Endothelial cell (in vitro differentiated cells): ENCODE measurements around the gene PRRG1. TPM values are rescaled to one million over a fixed set of nuclear protein-coding genes. Genes with fewer than 3 reads are reported as not detected.
"Not testable (repeated sequence)": the region's sequence is repeated elsewhere in the genome, so short reads cannot be mapped to it uniquely, and the experiment has no call there.

Experiments used
- DNase-seq: peaks from one replicate; pipeline ENCODE4 v3.0.0; 2021; ENCODE audit warnings: low spot score
- H3K27ac Mint-ChIP-seq: one replicate; pipeline ENCODE4 v1.8.0; 2021; ENCODE audit warnings: mixed read lengths, inconsistent platforms; ENCODE audit not compliant: unreplicated experiment
- H3K27me3 Mint-ChIP-seq: one replicate; pipeline ENCODE4 v1.8.0; 2021; ENCODE audit warnings: mild to moderate bottlenecking, moderate library complexity, mixed read lengths, inconsistent platforms; ENCODE audit not compliant: unreplicated experiment
- H3K36me3 Mint-ChIP-seq: one replicate; pipeline ENCODE4 v1.8.0; 2021; ENCODE audit warnings: mild to moderate bottlenecking, low read depth, mixed read lengths, inconsistent platforms; ENCODE audit not compliant: unreplicated experiment
- H3K4me1 Mint-ChIP-seq: one replicate; pipeline ENCODE4 v1.8.0; 2021; ENCODE audit warnings: mild to moderate bottlenecking, mixed read lengths, inconsistent platforms; ENCODE audit not compliant: unreplicated experiment
- H3K4me3 Mint-ChIP-seq: one replicate; pipeline ENCODE4 v1.8.0; 2021; ENCODE audit warnings: mild to moderate bottlenecking, mixed read lengths, inconsistent platforms; ENCODE audit not compliant: unreplicated experiment
- H3K9me3 Mint-ChIP-seq: one replicate; pipeline ENCODE4 v1.8.0; 2021; ENCODE audit warnings: mixed read lengths, inconsistent platforms; ENCODE audit not compliant: unreplicated experiment
- total RNA-seq: library from RNA; stranded (reverse); fragmentation: NEBNext Ultra II Directional; extraction: Animal tissue kit (Norgen Biotek cat#: 25700); gene quantifications from one replicate; pipeline ENCODE4 v1.2.1, GENCODE V29; 2021; ENCODE audit not compliant: unreplicated experiment
- TF ChIP-seq, protein P1 (sequence below): fragments of 200-600 bp; sonication (generic); IDR thresholded peaks from one replicate; pipeline ENCODE4 v1.5.0; 2021; ENCODE audit warnings: antibody characterized with exemption; ENCODE audit not compliant: unreplicated experiment

The PRRG1 gene
- total RNA-seq, 1 donor from 2014 or later, result 16.5 TPM

DNA sequence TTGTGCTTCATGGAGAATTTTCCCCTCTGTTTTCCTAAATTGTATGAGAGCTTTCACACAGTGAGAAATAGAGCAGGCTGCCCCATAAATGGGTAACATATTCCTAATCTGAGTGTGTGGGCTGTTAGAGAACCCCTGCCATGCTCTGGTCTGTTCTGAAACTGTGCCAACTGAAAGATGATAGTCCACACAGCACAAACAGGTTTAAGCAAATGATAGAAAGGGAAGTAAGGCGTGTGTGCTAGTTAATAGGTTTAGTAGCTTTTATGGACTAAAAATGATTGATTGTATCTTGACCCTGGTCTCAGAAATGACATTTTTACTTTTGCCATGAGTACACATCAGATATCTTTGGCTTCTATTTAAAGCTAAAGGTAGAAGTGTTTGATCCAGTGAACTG lies 106.2 kb downstream of the PRRG1 start:
- TF ChIP-seq, protein P1, sequence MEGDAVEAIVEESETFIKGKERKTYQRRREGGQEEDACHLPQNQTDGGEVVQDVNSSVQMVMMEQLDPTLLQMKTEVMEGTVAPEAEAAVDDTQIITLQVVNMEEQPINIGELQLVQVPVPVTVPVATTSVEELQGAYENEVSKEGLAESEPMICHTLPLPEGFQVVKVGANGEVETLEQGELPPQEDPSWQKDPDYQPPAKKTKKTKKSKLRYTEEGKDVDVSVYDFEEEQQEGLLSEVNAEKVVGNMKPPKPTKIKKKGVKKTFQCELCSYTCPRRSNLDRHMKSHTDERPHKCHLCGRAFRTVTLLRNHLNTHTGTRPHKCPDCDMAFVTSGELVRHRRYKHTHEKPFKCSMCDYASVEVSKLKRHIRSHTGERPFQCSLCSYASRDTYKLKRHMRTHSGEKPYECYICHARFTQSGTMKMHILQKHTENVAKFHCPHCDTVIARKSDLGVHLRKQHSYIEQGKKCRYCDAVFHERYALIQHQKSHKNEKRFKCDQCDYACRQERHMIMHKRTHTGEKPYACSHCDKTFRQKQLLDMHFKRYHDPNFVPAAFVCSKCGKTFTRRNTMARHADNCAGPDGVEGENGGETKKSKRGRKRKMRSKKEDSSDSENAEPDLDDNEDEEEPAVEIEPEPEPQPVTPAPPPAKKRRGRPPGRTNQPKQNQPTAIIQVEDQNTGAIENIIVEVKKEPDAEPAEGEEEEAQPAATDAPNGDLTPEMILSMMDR, result no peak
- no peaks in the 10 kb centered on the region for H3K36me3 Mint-ChIP-seq
- H3K9me3 Mint-ChIP-seq, result no peaks in the 10 kb centered on the region
- H3K27me3 Mint-ChIP-seq, result peaks cover under 1% of the 10 kb centered on the region
- H3K4me1 Mint-ChIP-seq, result no peaks in the 10 kb centered on the region
- H3K27ac Mint-ChIP-seq, result no peak overlapping the region
- no peak for DNase-seq
- H3K4me3 Mint-ChIP-seq, result no peak overlapping the region

DNA sequence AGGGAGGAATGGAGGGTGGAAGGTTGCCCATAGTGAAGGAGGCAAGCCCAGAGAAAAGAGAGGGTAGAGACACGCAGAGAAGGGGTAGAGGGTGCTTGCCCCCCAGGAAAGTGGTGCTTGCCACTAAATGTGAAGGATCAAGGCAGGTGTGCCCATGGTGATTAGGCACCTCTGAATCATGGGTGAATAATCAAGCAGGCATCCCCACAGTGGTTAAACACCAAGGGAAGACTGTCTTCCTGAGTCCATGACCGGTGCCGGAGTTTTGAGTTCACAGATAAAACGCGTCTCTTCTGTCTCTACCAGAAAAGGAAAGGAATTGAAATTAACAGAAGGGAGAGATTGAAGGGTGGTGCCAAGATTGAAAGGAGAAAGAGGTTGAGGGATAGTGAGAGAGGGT lies 111.1 kb downstream of the PRRG1 start:
- H3K9me3 Mint-ChIP-seq, H3K4me1 Mint-ChIP-seq, H3K4me3 Mint-ChIP-seq, H3K27me3 Mint-ChIP-seq, H3K36me3 Mint-ChIP-seq, DNase-seq: not testable (repeated sequence)
- peak overlapping the region; percentile 20 for H3K27ac Mint-ChIP-seq

DNA sequence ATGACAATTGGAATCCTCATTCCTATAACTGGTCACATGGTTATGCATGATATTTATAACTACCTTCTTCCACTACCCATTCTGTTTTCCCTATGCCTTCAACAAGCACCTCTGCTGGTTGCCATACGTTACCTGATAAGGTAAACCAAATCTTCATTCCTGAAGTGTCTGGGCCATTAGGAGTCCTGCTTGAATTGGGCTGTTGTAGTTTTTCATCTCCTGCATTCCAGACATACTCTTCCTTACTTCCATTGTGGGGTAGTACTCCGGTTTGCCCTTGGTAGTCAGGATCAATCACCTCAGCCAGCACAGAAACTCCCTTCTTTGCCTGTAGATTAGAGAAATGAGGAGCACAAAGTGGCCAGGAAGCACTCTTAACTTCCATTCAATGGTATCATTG lies 113.2 kb downstream of the PRRG1 start:
- H3K27ac Mint-ChIP-seq, result no peak overlapping the region
- H3K9me3 Mint-ChIP-seq, result no peaks in the 10 kb centered on the region

DNA sequence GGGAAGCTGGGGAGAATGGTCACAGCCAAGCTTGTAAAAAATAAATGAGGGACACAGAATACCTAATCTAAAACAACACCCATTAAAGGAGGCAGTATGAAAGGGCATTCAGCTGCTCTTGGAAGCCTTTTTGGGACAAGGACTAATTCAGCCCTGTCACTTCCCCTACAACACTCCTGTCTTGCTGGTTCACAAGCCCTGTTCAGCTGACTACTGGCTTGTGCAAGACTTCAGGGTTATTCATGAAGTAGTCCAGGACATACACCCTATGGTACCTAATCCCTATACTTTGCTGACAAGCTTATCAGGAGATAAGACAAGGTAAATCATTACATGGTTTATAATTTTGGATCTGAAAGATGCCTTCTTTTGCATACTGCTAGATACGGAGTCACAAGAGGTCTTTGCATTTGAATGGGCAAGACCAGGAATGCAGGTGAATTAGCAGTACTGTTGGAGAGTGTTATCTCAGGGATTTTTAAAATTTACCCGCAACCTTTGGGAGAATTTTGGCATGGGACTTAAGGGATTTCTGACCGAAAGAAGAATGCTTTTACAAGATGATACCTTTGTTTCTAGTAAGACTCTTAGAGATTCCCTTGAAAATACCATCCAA lies 119.1 kb downstream of the PRRG1 start:
- Mint-ChIP-seq H3K27ac (no peak overlapping the region), H3K36me3 (peaks cover 3% of the 10 kb centered on the region), H3K27me3 (peaks cover 2% of the 10 kb centered on the region), H3K9me3 (no peaks in the 10 kb centered on the region), H3K4me3 (no peak overlapping the region), H3K4me1 (no peaks in the 10 kb centered on the region)
- no peak for DNase-seq
- TF ChIP-seq, protein P1, result no peak

More for the DNA sequence above, 113.2 kb downstream of the PRRG1 start:
- H3K4me3 Mint-ChIP-seq, result no peak overlapping the region
- no peak for DNase-seq
- TF ChIP-seq, protein P1, result no peak
- peaks cover 4% of the 10 kb centered on the region for H3K27me3 Mint-ChIP-seq
- H3K36me3 Mint-ChIP-seq, result peaks cover 3% of the 10 kb centered on the region
- H3K4me1 Mint-ChIP-seq, result peaks cover 4% of the 10 kb centered on the region

DNA sequence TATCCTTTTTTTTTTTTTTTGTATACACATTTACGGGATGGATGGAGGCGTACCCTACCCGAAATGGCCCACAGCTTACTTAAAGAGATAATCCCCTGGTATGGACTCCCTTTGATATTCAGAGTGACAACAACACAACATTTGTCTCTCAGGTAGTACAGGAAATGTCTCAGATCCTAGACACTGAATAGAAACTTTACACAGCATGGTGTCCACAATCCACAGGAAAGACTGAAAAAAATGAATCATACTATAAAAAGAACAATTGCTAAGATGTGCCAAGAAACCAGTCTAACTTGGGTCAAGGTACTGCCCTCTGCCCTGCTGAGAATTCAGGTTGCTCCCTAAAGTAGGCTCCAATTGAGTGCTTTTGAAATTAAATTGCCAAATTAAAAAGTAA lies 121.5 kb downstream of the PRRG1 start:
- TF ChIP-seq, protein P1, result no peak
- DNase-seq, result no peak
- Mint-ChIP-seq H3K9me3 (no peaks in the 10 kb centered on the region), H3K4me1 (no peaks in the 10 kb centered on the region), H3K4me3 (no peak overlapping the region), H3K27ac (no peak overlapping the region), H3K36me3 (no peaks in the 10 kb centered on the region), H3K27me3 (no peaks in the 10 kb centered on the region)
